KBM-7 (cell line): ENCODE data around the gene SDS.

Experiments used
- DNase-seq: peaks from one replicate; pipeline ENCODE4 v3.0.0-alpha.2; 2015
- in situ Hi-C: fragments of 300-500 bp; cut with MboI; formaldehyde crosslinking; loops from 2 replicates; pipeline ENCODE4 v1.14.3; 2020; ENCODE audit warnings: low sequenced_read_pairs, low pct_unique_long_range_greater_than_20kb, mixed read lengths

Gene SDS

GRCh38 chr12:113388351-113388750 is 15.3 kb downstream of the SDS start:
- no peak for DNase-seq
- in situ Hi-C loops: no loop called here

- in situ Hi-C loops: no loop called here
- no peak for DNase-seq
Observed at GRCh38 chr12:113387631-113388030, 16.1 kb downstream of the SDS start.

GRCh38 chr12:113386866-113387566 is 16.7 kb downstream of the SDS start:
- in situ Hi-C loops: no loop called here

GRCh38 chr12:113385282-113385882 is 18.3 kb downstream of the SDS start:
- no peak for DNase-seq
- in situ Hi-C loops: no loop called here

More at GRCh38 chr12:113386866-113387566, 16.7 kb downstream of the SDS start:
- no peak for DNase-seq

- in situ Hi-C loops: no loop called here
- no peak for DNase-seq
Observed at GRCh38 chr12:113384778-113385177, 18.9 kb downstream of the SDS start.

GRCh38 chr12:113382206-113382605 is 21.5 kb downstream of the SDS start:
- DNase-seq: no peak
- in situ Hi-C loops: no loop called here

- no peak for DNase-seq
- in situ Hi-C loops: no loop called here
Observed at GRCh38 chr12:113381220-113381619, 22.5 kb downstream of the SDS start.

GRCh38 chr12:113378291-113378690 is 25.4 kb downstream of the SDS start:
- in situ Hi-C loops: no loop called here
- DNase-seq: no peak

GRCh38 chr12:113374823-113375428 is 28.8 kb downstream of the SDS start:
- no peak for DNase-seq
- in situ Hi-C loops: no loop called here

- in situ Hi-C loops: no loop called here
- DNase-seq: no peak
Observed at GRCh38 chr12:113373969-113374368, 29.7 kb downstream of the SDS start.

GRCh38 chr12:113373440-113373839 is 30.2 kb downstream of the SDS start:
- in situ Hi-C loops: no loop called here
- DNase-seq: no peak

GRCh38 chr12:113372371-113372770 is 31.3 kb downstream of the SDS start:
- no peak for DNase-seq
- in situ Hi-C loops: no loop called here

- DNase-seq: no peak
- in situ Hi-C loops: no loop called here
Observed at GRCh38 chr12:113371808-113372207, 31.9 kb downstream of the SDS start.

GRCh38 chr12:113370923-113371682 is 32.6 kb downstream of the SDS start:
- in situ Hi-C loops: no loop called here
- no peak for DNase-seq

- in situ Hi-C loops: no loop called here
Observed at GRCh38 chr12:113369391-113369985, 34.2 kb downstream of the SDS start.

GRCh38 chr12:113368331-113368730 is 35.4 kb downstream of the SDS start:
- no peak for DNase-seq
- in situ Hi-C loops: no loop called here

More at GRCh38 chr12:113369391-113369985, 34.2 kb downstream of the SDS start:
- no peak for DNase-seq

GRCh38 chr12:113366827-113367226 is 36.9 kb downstream of the SDS start:
- in situ Hi-C loops: no loop called here
- no peak for DNase-seq

- DNase-seq: no peak
- in situ Hi-C loops: no loop called here
Observed at GRCh38 chr12:113365639-113366395, 37.9 kb downstream of the SDS start.

- in situ Hi-C loops: no loop called here
- no peak for DNase-seq
Observed at GRCh38 chr12:113364698-113365097, 39.0 kb downstream of the SDS start.
